HG03342 (cell line): ENCODE results near the gene TARBP2.

Source experiments
- ATAC-seq: cut with Tn5 transposase; IDR thresholded peaks from one replicate; pipeline ENCODE4 v1.9.1; 2021; ENCODE audit warnings: mild to moderate bottlenecking, moderate library complexity; ENCODE audit not compliant: unreplicated experiment

The TARBP2 gene, protein sequence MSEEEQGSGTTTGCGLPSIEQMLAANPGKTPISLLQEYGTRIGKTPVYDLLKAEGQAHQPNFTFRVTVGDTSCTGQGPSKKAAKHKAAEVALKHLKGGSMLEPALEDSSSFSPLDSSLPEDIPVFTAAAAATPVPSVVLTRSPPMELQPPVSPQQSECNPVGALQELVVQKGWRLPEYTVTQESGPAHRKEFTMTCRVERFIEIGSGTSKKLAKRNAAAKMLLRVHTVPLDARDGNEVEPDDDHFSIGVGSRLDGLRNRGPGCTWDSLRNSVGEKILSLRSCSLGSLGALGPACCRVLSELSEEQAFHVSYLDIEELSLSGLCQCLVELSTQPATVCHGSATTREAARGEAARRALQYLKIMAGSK

DNA sequence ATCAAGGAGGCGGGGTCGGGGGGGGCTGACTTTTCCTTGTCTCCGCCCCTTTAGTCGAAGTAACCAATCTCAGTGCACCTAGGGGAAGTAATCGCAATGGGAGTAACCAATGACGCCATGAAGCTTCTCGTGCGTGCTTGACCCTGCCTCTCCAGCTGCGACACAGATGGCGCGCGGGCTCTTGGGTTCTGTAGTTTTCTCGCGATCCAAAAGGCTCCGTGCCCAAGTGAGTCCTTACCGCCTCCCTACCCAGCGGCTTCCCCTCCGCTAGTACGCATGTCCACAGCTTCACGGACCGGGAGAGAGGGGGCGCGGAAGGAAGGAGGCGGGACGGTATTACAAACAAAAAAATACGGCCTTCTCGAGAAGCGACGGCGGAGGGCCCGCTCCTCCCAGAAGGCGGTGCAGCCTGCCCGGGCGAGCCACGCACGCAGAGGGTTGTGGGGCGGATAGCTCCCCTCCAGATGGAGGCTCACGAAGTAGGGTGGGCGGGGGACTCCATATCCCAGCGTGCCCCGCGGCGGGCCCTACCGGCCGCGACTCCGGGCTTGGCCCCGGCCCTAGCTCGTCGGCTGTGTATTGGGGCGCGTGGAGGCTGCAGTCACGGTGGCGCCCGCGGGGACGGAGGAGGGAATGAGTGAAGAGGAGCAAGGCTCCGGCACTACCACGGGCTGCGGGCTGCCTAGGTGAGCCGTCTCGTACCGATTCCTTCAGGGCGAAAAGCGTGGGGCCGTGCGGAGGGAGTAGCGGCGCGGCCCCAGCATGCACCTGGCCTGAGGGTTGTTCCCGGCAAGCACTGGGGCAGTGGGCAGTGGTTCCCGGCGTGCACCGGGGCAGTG lies at the start of gene TARBP2:
TARBP2 (plus strand) TSS at position 508 of the 839 bp plus-strand sequence; CDS start at position 634, 126 bp downstream.
- ATAC-seq = peak; percentile 73

DNA sequence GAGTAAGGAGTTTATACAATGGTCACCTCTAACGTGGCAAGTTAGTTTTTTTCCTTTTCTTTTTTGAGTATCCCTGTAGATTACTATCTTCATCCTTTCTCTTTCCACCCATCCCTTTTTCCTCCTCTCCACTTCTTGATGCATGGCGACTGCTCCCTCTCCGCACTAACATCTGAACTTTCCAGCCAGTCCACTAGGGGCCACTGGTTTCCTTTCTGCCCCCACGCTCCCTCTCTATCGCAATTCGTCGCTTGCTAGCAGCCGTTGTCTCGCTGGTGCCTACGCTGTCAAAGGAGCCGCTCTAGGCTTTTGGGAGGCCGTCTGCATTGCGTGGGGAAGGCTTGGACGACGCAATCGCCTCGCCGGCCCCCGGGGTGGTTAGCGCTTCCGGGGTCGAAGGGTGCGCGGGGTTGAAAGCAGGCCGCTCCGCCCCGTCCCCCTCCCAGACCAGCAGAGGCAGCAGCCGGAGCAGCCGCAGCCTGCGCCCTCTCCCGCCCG lies 49.4 kb upstream of the TARBP2 start, which contains the start of gene PCBP2:
PCBP2 (plus strand) TSS at position 442 of the 498 bp plus-strand sequence. CDS start 2,699 bp downstream, outside the sequence.
- peak; percentile 94 for ATAC-seq

DNA sequence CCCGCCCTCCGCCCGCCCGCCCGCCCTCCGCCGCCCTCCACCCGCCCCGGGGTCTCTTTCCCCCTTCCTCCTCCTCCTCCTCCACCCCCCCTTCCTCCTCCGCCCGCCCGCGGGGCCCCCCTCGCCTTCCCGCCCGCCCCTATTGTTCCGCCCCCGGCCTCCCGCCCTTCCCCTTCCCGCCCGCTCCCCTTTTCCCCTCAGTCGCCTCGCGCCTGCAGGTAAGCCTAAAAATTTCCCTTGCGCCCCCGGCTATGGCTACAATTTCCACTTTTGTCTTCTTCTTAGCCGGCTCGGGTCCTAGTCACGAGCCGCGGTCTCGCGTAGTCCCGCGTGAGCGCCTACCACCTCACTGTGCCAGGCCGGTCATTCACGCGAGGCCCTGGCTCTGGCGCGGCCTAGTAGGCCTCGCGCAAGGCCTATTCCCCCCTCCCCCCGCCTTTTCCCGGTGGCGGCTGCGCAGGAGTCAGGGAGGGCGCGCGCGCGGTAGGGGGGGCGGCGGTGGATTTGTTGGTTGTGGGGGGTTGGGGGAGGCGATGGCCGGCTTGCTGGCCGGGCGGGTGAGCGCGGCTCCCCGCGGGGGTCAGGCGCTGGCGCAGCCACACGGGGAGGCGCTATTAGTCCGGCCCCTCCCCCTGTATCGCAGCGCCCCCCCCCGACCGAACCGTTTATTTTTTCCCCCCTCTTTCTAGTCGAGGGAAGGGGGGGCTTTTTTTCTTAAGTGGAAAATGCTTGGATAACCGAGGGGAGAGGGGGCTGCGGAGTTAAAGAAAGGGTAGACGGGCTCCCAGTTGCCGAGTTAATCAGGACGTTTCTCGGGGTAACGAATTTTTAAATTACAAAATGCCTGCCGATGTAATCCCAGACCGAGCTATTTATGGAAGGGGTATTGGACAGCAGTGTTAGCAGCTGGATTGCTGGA lies 48.7 kb upstream of the TARBP2 start:
- ATAC-seq = peak; percentile 29

DNA sequence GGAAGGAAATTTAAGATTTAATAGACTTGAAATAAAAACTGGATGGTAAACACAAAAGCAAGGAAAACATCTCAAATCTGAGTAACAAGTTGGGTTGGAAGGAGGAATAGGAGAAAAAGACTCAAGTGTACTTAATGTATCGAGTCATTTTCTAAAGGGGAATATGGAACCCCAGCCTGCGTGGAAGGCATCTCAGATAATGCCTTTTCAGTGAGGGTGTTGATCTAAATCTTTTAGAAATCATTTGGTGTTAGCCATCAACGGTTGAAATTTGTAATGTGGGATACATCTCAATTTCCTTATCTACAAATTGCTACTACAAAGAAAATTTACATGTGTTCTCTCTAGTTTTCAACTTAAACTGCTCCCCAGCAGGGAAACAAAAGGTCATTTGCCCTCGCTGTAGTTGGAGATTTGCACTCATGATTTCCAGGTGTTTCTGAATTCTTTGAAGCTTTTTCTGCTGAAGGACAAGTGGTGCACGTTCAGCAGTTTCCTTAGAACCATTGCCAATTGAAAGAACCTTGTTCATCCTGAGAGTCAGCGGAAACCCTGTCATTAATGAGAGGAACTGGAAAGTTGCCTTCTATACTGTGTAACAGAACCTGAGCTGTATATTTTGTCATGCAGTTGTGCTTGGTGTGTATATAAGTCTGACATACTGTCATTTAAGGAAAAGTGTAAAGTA lies 47.0 kb upstream of the TARBP2 start:
- no peak for ATAC-seq

DNA sequence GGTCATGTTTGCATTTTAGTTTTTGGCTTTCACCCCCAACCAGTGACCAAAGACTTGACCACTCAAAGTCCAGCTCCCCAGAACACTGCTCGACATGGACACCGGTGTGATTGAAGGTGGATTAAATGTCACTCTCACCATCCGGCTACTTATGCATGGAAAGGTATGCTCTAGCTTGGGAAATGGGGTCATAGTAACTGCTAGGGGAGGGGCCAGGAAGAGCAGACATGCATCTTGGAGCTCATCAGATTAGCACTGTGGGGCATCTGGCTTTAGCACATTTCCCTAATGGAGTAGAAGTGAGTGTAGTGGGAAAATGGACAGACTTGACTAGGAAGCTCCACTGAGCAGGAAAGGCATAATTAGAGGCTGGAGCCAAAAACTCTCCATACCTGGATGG lies 46.4 kb upstream of the TARBP2 start:
- ATAC-seq = no peak

DNA sequence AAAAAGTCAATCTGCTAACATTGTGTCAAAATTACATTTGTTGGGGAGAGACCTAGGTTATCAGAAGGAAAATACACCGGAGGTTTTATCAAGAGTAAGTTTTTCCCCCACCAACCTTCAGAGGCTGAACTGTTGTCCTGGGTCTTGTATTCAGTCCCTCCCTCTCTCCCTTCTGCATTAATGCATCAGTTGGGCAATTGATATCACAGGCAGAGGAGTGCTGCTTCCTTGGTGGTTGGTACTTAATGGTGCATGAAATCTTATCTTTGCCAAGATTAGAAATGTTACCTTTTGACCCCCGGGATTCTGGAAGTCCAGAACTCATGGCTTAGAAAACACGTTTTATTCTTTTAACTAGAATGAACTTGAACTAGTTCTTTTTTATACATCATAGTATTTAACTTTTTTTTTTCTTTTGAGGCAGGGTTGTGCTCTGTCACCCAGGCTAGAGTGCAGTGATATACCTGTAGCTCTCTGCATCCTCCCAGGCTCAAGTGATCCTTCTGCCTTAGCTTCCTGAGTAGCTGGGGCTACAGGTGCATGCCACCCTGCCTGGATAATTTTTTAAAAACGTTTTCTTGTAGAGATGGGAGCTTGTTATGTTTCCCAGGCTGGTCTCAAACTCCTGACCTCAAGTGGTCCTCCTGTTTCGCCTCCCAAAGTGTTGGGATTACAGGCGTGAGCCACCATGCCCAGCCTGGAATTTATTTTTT lies 44.3 kb upstream of the TARBP2 start:
- no peak for ATAC-seq

DNA sequence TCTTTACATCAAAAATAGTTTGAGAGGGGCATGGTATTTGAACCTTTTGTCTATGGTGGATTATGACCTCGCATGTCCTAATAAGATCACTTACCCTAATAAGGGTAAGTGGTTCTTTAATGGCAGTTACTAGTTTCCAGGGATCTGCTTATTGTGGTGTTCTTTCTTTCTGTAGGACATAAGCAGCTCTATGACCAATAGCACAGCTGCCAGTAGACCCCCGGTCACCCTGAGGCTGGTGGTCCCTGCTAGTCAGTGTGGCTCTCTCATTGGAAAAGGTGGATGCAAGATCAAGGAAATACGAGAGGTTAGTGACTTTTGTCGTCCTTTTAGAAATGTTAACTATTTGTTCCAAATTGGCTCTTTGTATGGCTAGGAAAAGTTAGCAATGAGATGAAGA lies 42.0 kb upstream of the TARBP2 start:
- ATAC-seq = no peak

DNA sequence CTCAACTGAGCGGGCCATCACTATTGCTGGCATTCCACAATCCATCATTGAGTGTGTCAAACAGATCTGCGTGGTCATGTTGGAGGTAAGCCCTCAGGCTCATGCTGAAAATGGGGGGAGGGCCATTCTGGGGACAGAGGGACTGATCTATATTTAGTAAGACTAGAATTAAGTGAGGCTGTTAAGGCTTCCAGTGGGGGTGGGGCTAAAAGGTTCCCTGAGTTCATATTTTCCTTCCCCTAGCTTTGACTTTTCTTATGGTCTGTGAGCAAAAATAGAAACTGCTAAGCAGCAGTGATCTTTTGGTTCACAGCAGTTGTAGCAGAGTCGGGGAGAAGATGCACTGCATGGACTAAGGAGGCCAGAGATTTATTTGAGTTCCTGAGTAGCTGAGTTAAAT lies 40.0 kb upstream of the TARBP2 start:
- ATAC-seq = no peak

DNA sequence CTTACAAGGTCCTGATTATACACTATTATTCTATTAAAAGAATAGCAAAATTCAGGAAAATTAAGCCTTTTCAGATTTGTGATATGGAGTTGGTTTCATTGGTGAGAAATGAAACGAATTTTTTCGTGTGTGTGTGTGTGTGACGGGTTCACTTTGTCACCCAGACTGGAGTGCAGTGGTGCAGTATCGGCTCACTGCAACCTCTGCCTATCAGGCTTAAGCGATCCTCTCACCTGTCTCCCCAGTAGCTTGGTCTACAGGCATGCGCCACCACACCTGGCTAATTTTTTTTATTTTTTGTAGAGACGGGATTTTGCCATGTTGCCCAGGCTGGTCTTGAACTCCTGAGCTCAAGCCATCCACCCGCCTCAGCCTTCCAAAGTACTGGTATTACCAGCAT lies 39.5 kb upstream of the TARBP2 start:
- ATAC-seq = no peak

DNA sequence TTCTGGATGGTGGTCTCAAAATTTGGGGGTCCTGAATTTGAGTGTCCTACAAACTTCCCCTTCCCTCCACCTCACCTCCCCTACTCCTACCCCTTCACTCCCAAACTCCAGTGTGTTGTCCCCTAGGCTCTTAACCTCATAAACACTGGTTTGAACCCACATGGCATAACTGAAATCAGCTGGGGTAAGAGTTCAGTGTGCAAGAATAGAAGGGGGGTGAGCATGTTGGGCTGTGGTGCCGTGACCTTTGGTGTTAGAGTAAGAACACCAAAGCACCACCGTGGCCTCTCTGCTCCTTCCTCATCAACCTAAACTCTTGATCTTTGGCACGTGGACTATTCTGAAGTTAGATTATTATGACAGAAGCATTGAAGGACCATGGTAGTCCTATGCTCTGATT lies 38.1 kb upstream of the TARBP2 start:
- no peak for ATAC-seq

DNA sequence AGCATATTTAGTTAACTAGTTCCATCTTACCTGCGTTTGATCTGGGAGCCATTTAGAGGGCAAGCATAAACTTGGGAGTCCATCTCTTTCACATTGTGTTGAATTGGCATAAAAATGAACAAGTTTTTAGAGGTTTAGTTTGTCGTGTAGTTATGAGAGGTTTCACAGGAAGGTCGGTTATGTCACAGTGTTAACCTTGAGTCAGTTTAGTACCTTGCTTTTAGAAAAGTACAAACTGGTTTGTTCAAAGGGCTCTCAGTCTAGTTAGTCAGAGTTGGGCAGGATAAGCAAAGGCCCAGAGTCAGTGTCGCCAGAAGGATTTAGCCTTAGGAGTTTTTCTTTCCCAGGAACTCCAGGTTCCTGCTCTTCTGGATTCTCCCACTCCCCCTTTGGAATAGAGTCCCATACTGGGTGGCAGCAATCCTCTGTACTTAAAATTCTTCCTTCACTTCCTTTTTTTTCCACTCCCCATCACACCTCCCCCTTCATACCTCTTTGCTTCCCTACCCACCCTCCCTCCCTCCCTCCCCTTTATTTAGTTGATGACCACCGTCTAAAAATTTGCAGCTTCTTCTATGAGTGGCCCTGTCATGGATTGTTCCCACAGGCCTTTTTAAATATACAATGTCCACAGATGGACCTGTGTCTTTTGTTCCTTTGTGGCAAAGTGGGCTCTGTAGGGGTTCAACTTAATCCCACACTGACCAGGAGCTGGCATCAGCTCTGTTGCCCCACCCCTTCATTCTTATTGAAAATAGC lies 37.1 kb upstream of the TARBP2 start:
- no peak for ATAC-seq

DNA sequence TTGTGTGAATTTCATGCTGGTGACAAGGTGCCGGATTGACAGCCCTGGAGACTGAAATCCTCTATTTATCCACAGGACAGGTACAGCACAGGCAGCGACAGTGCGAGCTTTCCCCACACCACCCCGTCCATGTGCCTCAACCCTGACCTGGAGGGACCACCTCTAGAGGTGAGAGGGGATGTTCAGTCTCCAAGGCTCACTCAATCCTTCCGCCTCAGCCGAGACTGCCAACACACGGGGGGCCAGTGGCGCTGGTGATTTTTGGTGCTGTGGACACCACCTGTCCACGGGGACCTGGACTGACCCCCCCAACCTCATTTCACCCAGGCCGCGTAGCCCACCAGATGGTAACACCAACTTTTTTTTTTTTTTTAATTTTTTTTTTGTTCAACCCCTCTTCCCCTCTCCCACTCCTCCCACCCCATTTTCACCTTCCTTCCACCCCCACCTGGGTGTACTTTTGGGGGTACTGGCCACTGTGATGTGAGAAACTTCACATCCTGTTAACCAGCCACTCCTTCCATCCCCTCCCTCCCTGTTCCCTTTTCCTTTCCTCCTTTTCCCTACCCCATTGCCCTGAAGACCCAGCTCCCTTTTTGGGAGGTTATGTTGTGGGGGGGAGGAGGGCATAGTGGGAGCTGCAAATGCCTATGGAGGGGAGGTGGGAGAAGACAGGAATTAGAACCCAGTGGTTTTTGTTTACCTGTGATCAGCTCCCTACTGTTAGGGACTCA lies 36.2 kb upstream of the TARBP2 start:
- ATAC-seq = no peak

DNA sequence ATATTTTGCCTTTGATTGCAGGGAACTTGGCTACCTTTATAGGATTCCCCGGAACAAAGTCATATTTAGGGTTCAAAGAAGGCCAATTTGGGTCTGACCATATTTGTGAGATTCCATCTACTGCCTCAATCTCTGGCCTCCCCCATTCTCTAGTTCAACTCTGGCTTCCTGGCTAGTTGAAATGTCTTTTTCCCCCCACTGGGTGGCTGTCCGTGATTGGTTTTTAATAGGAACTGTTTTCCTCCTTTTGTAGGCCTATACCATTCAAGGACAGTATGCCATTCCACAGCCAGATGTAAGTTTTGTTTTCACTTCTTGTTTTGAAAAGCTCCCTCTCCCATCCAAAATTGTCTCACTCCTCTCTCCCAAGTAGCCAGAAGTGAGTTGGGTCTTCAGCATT lies 35.4 kb upstream of the TARBP2 start:
- no peak for ATAC-seq

DNA sequence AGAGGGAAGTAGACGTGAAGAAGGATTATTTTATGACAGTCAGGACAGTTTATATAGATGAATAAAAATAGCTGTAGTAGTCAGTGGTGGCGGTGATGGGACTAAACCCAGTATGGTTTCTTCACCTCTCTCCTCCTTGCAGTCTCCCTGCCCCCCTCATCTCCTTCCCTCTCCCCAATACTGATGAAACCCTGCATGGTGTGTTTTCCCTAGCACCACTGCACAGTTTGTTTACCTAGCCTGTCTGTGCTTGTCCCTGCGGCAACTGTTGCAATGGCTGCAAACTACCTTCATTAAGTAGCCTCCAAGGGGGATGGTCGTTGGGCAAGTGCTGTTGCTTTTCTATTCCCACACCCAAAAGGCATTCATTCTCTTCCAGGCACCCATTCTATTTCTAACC lies 34.4 kb upstream of the TARBP2 start:
- no peak for ATAC-seq

DNA sequence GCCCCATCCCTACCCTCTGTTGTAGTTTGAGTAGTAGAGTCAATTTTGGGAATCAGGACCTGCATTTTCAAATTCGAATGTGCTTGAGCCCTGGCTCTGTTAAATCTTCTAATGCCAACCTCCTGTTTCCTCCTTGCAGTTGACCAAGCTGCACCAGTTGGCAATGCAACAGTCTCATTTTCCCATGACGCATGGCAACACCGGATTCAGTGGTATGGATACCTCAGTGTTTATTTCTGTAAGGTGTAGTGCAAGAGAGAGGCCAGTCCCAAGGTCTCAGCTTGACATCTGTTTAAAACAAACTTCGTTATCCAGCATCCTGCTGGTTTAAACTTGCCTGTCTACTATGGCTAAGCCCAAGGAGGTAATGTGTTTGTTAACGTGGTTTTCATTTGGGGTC lies 34.0 kb upstream of the TARBP2 start:
- ATAC-seq = no peak

DNA sequence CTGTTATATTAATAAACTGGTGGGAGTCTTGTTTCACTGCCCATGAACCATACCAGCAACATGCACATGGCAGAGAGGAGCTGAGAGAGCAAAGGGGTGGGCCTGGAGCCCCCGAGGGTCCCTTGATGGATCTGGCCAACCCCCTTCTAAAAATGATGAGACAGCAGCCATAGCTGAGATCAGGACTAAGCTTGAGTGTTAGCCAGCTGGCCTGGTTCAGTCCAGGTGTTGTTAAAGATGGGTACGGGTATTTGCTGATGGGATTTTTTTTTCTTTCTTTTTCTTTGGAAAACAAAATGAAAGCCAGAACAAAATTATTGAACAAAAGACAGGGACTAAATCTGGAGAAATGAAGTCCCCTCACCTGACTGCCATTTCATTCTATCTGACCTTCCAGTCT lies 33.2 kb upstream of the TARBP2 start:
- ATAC-seq = no peak

DNA sequence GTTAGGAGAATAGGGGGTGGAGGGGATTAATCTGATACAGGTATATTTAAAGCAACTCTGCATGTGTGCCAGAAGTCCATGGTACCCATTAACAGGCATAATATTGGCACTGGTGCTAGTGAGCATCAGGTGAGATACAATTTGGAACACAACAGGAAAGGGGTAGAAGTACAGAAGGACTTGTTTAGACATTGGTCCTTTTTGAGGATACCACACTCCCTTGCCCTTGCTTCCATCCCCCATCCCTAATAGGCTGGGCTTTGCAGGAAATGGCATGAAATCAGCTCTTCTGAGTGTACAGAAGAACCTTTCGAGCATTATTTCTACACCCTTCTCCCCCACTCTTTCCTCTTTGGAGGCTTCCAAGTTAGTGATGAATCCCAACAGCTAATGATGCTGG lies 32.8 kb upstream of the TARBP2 start:
- ATAC-seq = no peak

DNA sequence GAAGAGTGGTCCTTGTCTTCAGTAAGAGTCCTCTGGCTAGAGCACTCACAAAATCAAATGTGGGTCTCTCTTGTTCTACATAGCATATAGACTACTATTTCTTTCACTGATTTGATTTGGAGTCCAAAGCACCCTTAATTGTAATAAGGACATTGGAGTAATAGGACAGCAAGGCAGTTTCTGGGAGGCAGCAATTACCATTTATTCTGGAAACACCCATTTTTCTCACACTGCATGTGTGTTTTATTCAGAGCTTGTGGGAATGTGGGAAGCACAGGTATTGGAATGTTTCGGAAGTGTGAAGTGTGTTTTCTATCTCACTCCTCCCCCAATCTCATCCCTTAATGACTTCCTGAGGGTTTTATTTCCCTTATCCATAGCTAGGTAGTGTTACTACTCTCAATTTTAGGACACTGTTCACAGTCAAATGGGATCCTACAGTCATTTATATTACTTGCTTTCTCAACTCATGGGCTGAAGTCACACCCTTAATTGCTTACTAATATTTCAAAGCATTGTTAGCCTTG lies 29.0 kb upstream of the TARBP2 start:
- no peak for ATAC-seq
